ENCODE results near the gene SKOR1.
A peak's percentile ranks its signal among the peaks of the same experiment; 100 is the strongest.

SKOR1 gene

GRCh38 chr15:67803996-67804843 lies 21.1 kb upstream of the SKOR1 start:
- DNase-seq (no peak), ATAC-seq (ENCODE audit: insufficient read depth, low read depth) (no peak)
- Histone ChIP-seq H4K20me1 (ENCODE audit: insufficient read depth, low read length) (no peaks in the 10 kb centered on the region), H3K36me3 (ENCODE audit: insufficient read depth, low read length) (peaks cover 11% of the 10 kb centered on the region; the same call in 1 of the 2 replicates), H3K79me2 (ENCODE audit: insufficient read depth, low read length) (no peaks in the 10 kb centered on the region), H3K9me3 (ENCODE audit: insufficient read depth, low read length, severe bottlenecking) (no peaks in the 10 kb centered on the region), H2AFZ (ENCODE audit: low read depth, low read length) (no peak overlapping the region), H3K4me3 (ENCODE audit: low read depth in 1 of 2, low read length in 2 of 2) (no peak overlapping the region), H3K27ac (ENCODE audit: low read length) (peak overlapping the region; percentile 56), H3K27me3 (ENCODE audit: insufficient read depth, low read length, poor library complexity) (no peaks in the 10 kb centered on the region), H3K4me1 (ENCODE audit: insufficient read depth, low read length) (peaks cover 18% of the 10 kb centered on the region), H3K4me2 (ENCODE audit: insufficient read depth, low read length) (no peak overlapping the region), H3K9ac (ENCODE audit: low read depth, low read length) (no peak overlapping the region)
- TF ChIP-seq CTCF (IDR thresholded peaks at IDR 0.05; ENCODE audit: borderline replicate concordance, extremely low read depth, low read length, poor library complexity, severe bottlenecking), result no peak
- TF ChIP-seq EZH2 (IDR thresholded peaks at IDR 0.05; ENCODE audit: borderline replicate concordance, low read depth, low read length, severe bottlenecking), result no peak

- H3K79me2 ChIP-seq (ENCODE audit: insufficient read depth, low read length), result no peaks in the 10 kb centered on the region
- peaks cover 15% of the 10 kb centered on the region; the same call in 1 of the 2 replicates for H3K36me3 ChIP-seq (ENCODE audit: insufficient read depth, low read length)
- no peak for TF ChIP-seq EZH2 (IDR thresholded peaks at IDR 0.05; ENCODE audit: borderline replicate concordance, low read depth, low read length, severe bottlenecking)
- TF ChIP-seq CTCF (IDR thresholded peaks at IDR 0.05; ENCODE audit: borderline replicate concordance, extremely low read depth, low read length, poor library complexity, severe bottlenecking), result no peak
- H3K27ac ChIP-seq (ENCODE audit: low read length), result peak overlapping the region; percentile 56
- DNase-seq (no peak), ATAC-seq (ENCODE audit: insufficient read depth, low read depth) (no peak)
- H2AFZ ChIP-seq (ENCODE audit: low read depth, low read length), result no peak overlapping the region
- H3K9me3 ChIP-seq (ENCODE audit: insufficient read depth, low read length, severe bottlenecking), result no peaks in the 10 kb centered on the region
- no peak overlapping the region for H3K4me2 ChIP-seq (ENCODE audit: insufficient read depth, low read length)
- no peaks in the 10 kb centered on the region for H4K20me1 ChIP-seq (ENCODE audit: insufficient read depth, low read length)
- peaks cover 18% of the 10 kb centered on the region for H3K4me1 ChIP-seq (ENCODE audit: insufficient read depth, low read length)
- H3K27me3 ChIP-seq (ENCODE audit: insufficient read depth, low read length, poor library complexity), result no peaks in the 10 kb centered on the region
- no peak overlapping the region for H3K4me3 ChIP-seq (ENCODE audit: low read depth in 1 of 2, low read length in 2 of 2)
- H3K9ac ChIP-seq (ENCODE audit: low read depth, low read length), result no peak overlapping the region
Measured at GRCh38 chr15:67805008-67805665, 20.2 kb upstream of the SKOR1 start.

- Histone ChIP-seq H3K79me2 (ENCODE audit: insufficient read depth, low read length) (no peaks in the 10 kb centered on the region), H3K4me1 (ENCODE audit: insufficient read depth, low read length) (peaks cover 18% of the 10 kb centered on the region), H3K4me2 (ENCODE audit: insufficient read depth, low read length) (no peak overlapping the region), H3K9ac (ENCODE audit: low read depth, low read length) (no peak overlapping the region), H2AFZ (ENCODE audit: low read depth, low read length) (no peak overlapping the region), H3K27ac (ENCODE audit: low read length) (peak overlapping the region; percentile 52), H3K9me3 (ENCODE audit: insufficient read depth, low read length, severe bottlenecking) (no peaks in the 10 kb centered on the region), H4K20me1 (ENCODE audit: insufficient read depth, low read length) (no peaks in the 10 kb centered on the region), H3K27me3 (ENCODE audit: insufficient read depth, low read length, poor library complexity) (no peaks in the 10 kb centered on the region), H3K36me3 (ENCODE audit: insufficient read depth, low read length) (peaks cover 15% of the 10 kb centered on the region; the same call in 1 of the 2 replicates), H3K4me3 (ENCODE audit: low read depth in 1 of 2, low read length in 2 of 2) (no peak overlapping the region)
- DNase-seq (no peak), ATAC-seq (ENCODE audit: insufficient read depth, low read depth) (no peak)
- TF ChIP-seq EZH2 (IDR thresholded peaks at IDR 0.05; ENCODE audit: borderline replicate concordance, low read depth, low read length, severe bottlenecking) (no peak), CTCF (IDR thresholded peaks at IDR 0.05; ENCODE audit: borderline replicate concordance, extremely low read depth, low read length, poor library complexity, severe bottlenecking) (no peak)
Measured at GRCh38 chr15:67805666-67806516, 19.4 kb upstream of the SKOR1 start.
